ENCODE measurements around the gene VPS13D. TPM values are rescaled to one million over a fixed set of nuclear protein-coding genes. Genes with fewer than 3 reads are reported as not detected.

Gene VPS13D
- total RNA-seq, 1 donor from 2014 or later = 81.7 TPM

GRCh38 chr1:12531179-12531499, 301.3 kb downstream of the VPS13D start:
- DNase-seq = no peak
- Histone ChIP-seq H3K27ac (peak overlapping the region; percentile 24), H3K36me3 (no peaks in the 10 kb centered on the region), H3K27me3 (ENCODE audit: low read depth) (no peaks in the 10 kb centered on the region), H3K9me3 (peaks cover 2% of the 10 kb centered on the region), H3K4me3 (no peak overlapping the region), H3K4me1 (peaks cover 47% of the 10 kb centered on the region)
- ATAC-seq = no peak
- intact Hi-C loops (cut with DNase I) = no loop called here
- no peak for TF ChIP-seq CTCF (IDR thresholded peaks at IDR 0.05)

- DNase-seq = peak; percentile 30
- peaks cover 4% of the 10 kb centered on the region for H3K9me3 ChIP-seq
- no peak for ATAC-seq
- H3K4me3 ChIP-seq = no peak overlapping the region
- no peak overlapping the region for H3K27ac ChIP-seq
- no peaks in the 10 kb centered on the region for H3K36me3 ChIP-seq
- H3K27me3 ChIP-seq (ENCODE audit: low read depth) = no peaks in the 10 kb centered on the region
- TF ChIP-seq CTCF (IDR thresholded peaks at IDR 0.05) = no peak
- peaks cover 32% of the 10 kb centered on the region for H3K4me1 ChIP-seq
- intact Hi-C loops (cut with DNase I) = no loop called here
Observed at GRCh38 chr1:12532405-12533315, 302.8 kb downstream of the VPS13D start.

GRCh38 chr1:12536023-12536639, 306.3 kb downstream of the VPS13D start:
- no peak for TF ChIP-seq CTCF (IDR thresholded peaks at IDR 0.05)
- intact Hi-C loops (cut with DNase I) = no loop called here

GRCh38 chr1:12537294-12537693, 307.5 kb downstream of the VPS13D start:
- intact Hi-C loops (cut with DNase I) = no loop called here

More at GRCh38 chr1:12536023-12536639, 306.3 kb downstream of the VPS13D start:
- Histone ChIP-seq H3K4me3 (no peak overlapping the region), H3K36me3 (no peaks in the 10 kb centered on the region), H3K4me1 (peaks cover 17% of the 10 kb centered on the region), H3K27ac (no peak overlapping the region), H3K9me3 (peaks cover 4% of the 10 kb centered on the region), H3K27me3 (ENCODE audit: low read depth) (no peaks in the 10 kb centered on the region)
- ATAC-seq (no peak), DNase-seq (no peak)

More at GRCh38 chr1:12537294-12537693, 307.5 kb downstream of the VPS13D start:
- Histone ChIP-seq H3K4me3 (no peak overlapping the region), H3K4me1 (peaks cover 26% of the 10 kb centered on the region), H3K27me3 (ENCODE audit: low read depth) (no peaks in the 10 kb centered on the region), H3K9me3 (peaks cover 4% of the 10 kb centered on the region), H3K36me3 (no peaks in the 10 kb centered on the region), H3K27ac (no peak overlapping the region)
- no peak for TF ChIP-seq CTCF (IDR thresholded peaks at IDR 0.05)
- no peak for DNase-seq
- ATAC-seq = no peak

Measured in lower lobe of right lung (tissue), 2 donors.